ENCODE results near the gene RAI14.

DNA sequence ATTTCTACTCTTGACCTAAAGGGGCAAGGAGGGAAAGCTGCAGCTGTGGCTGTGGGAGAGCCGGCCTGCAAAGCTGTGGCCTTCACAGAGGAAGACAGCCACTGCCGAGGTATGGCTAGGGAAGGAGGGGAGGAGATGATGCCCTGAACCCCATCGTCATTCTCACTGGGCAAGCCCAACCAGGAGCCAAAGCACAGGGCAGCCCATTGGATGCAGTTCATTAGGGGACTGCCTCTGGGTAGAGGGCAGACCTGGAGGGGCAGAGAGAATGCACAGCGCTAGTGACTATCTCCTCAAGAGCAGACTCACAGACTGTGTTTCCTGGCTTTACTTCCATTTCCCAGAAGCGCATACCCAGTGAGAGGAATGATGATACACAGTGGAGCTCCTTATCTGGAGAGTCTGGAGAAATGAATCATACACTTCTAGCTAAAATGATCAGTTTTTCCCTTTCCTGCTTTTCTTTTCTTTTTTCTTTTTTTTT is 135.7 kb downstream of the RAI14 start:
- TF ChIP-seq ZNF274 (IDR thresholded peaks at IDR 0.05; ENCODE audit: low read depth, low read length) (no peak), YY1 (IDR thresholded peaks at IDR 0.05; ENCODE audit: insufficient read depth, insufficient read length) (no peak), SUZ12 (IDR thresholded peaks at IDR 0.05; ENCODE audit: extremely low read depth, insufficient read depth, insufficient read length) (no peak)
